ENCODE data around the gene CFAP20. TPM values are rescaled to one million over a fixed set of nuclear protein-coding genes. Genes with fewer than 3 reads are reported as not detected.

The CFAP20 gene
- total and polyA plus RNA-seq, 2 of the 13 experiments (the other 11 are each of a cell fraction or from before 2014, with no cell fraction given) = 73.1 to 87.4 TPM

GRCh38 chr16:58094791-58095574 is 34.2 kb downstream of the CFAP20 start:
- 23% methylated on average over 8 of the region's 15 CpGs for WGBS (ENCODE audit: low lambda C conversion rate)
- DNase-seq (ENCODE audit: low spot score) (no peak), FAIRE-seq (no peak)

GRCh38 chr16:58094026-58094425 is 35.2 kb downstream of the CFAP20 start:
- ChIA-PET CTCF (ENCODE audit: low intra/inter-chr PET ratio, low total read pairs) (no interaction called here), POLR2A (no interaction called here)
- Histone ChIP-seq H3K9ac (ENCODE audit: insufficient read depth, low read depth, low read length) (no peak overlapping the region), H3K27me3 (ENCODE audit: control insufficient read depth in 1 of 2, insufficient read depth in 2 of 2, low read length in 2 of 2) (peaks cover 0 to 18% of the 10 kb centered on the region in 2 experiments; a peak in 4 of 5 replicates), H2AFZ (ENCODE audit: low read length) (no peak overlapping the region), H3K79me2 (ENCODE audit: insufficient read depth, low read length) (no peaks in the 10 kb centered on the region), H3K4me1 (ENCODE audit: insufficient read depth, low read length) (0 out of 2 replicates have a peak, but pooled peaks cover 5% of the 10 kb centered on the region), H3K36me3 (replicated peaks in 1 of 2; ENCODE audit: control insufficient read depth in 1 of 2, insufficient read depth in 2 of 2, low read length in 2 of 2) (no peaks in the 10 kb centered on the region), H3K4me3 (replicated peaks in 1 of 3; ENCODE audit: insufficient read depth in 1 of 3, low read depth in 2 of 3, low read length in 3 of 3) (no peak overlapping the region), H4K20me1 (ENCODE audit: insufficient read depth, low read length) (no peaks in the 10 kb centered on the region), H3K9me3 (ENCODE audit: low read length) (no peaks in the 10 kb centered on the region), H3K4me2 (ENCODE audit: low read depth, low read length) (no peak overlapping the region), H3K27ac (ENCODE audit: extremely low read length, insufficient read depth, low read length) (no peak overlapping the region)
- no peak for FAIRE-seq
- in situ Hi-C loops (cut with HindIII; ENCODE audit: extremely low pct_ligation_motif_present, low pct_unique_long_range_greater_than_20kb) = no loop called here
- no peak for ATAC-seq
- WGBS (ENCODE audit: low lambda C conversion rate) = 44% methylated on average over 5 of the region's 5 CpGs
- intact Hi-C loops (cut with micrococcal nuclease; ENCODE audit: unreplicated experiment) = no loop called here
- TF ChIP-seq TAF1 (CRISPR knock-in tag; IDR thresholded peaks at IDR 0.05) (0 out of 2 replicates have a peak, but pooled peaks have one; percentile 1), CBX2 (IDR thresholded peaks at IDR 0.05; ENCODE audit: low read depth, low read length) (no peak), CBX2 (CRISPR knock-in tag; IDR thresholded peaks at IDR 0.05; ENCODE audit: low read depth) (no peak), HNF1A (IDR thresholded peaks at IDR 0.05; ENCODE audit: low read depth) (no peak), HNF1A (CRISPR knock-in tag; IDR thresholded peaks at IDR 0.05; ENCODE audit: borderline replicate concordance) (no peak)
- no TSS peak for BruUV-seq (replicated peaks)
- DNase-seq (ENCODE audit: low spot score) = no peak

More at GRCh38 chr16:58094791-58095574, 34.2 kb downstream of the CFAP20 start:
- CTCF ChIA-PET (ENCODE audit: low intra/inter-chr PET ratio, low total read pairs) = no interaction called here
- no peaks in the 10 kb centered on the region for H3K9me3 ChIP-seq (ENCODE audit: low read length)
- H3K4me2 ChIP-seq (ENCODE audit: low read depth, low read length) = peak overlapping the region; percentile 19; the same call in 1 of the 2 replicates
- TF ChIP-seq HDAC6 (IDR thresholded peaks at IDR 0.05; ENCODE audit: low read depth, low read length) (no peak), RFXANK (CRISPR knock-in tag; IDR thresholded peaks at IDR 0.05) (no peak), GABPB1 (CRISPR knock-in tag; IDR thresholded peaks at IDR 0.05) (0 out of 2 replicates have a peak, but pooled peaks have one; percentile 13), GABPA (IDR thresholded peaks at IDR 0.05; ENCODE audit: low read depth, low read length) (0 out of 2 replicates have a peak, but pooled peaks have one; percentile 13), GABPA (CRISPR knock-in tag; IDR thresholded peaks at IDR 0.05; ENCODE audit: low read depth) (peak; percentile 59), CBX5 (CRISPR knock-in tag; IDR thresholded peaks at IDR 0.05; ENCODE audit: borderline replicate concordance) (no peak)
- peaks cover 13% of the 10 kb centered on the region for H3K4me1 ChIP-seq (ENCODE audit: insufficient read depth, low read length)
- H3K4me3 ChIP-seq (replicated peaks in 1 of 3; ENCODE audit: insufficient read depth in 1 of 3, low read depth in 2 of 3, low read length in 3 of 3) = no peak overlapping the region
- POLR2A ChIA-PET = no interaction called here
- no peaks in the 10 kb centered on the region for H4K20me1 ChIP-seq (ENCODE audit: insufficient read depth, low read length)
- no TSS peak for BruUV-seq (replicated peaks)
- no peaks in the 10 kb centered on the region for H3K79me2 ChIP-seq (ENCODE audit: insufficient read depth, low read length)
- intact Hi-C loops (cut with micrococcal nuclease; ENCODE audit: unreplicated experiment) (no loop called here), in situ Hi-C loops (cut with HindIII; ENCODE audit: extremely low pct_ligation_motif_present, low pct_unique_long_range_greater_than_20kb) (no loop called here)
- no peaks in the 10 kb centered on the region for H3K36me3 ChIP-seq (replicated peaks in 1 of 2; ENCODE audit: control insufficient read depth in 1 of 2, insufficient read depth in 2 of 2, low read length in 2 of 2)
- peaks cover 0 to 25% of the 10 kb centered on the region in 2 experiments; a peak in 4 of 5 replicates for H3K27me3 ChIP-seq (ENCODE audit: control insufficient read depth in 1 of 2, insufficient read depth in 2 of 2, low read length in 2 of 2)
- ATAC-seq = no peak
- H3K9ac ChIP-seq (ENCODE audit: insufficient read depth, low read depth, low read length) = no peak overlapping the region
- no peak overlapping the region for H2AFZ ChIP-seq (ENCODE audit: low read length)
- no peak overlapping the region for H3K27ac ChIP-seq (ENCODE audit: extremely low read length, insufficient read depth, low read length)

All from HepG2 (cell line).